22Rv1 (cell line): ENCODE measurements around the gene PGGT1B.

Experiments used
- CTCF ChIP-seq: fragments of 450-650 bp; IDR thresholded peaks from 2 replicates; pipeline ENCODE4 v1.5.1; 2017; ENCODE audit warnings: mild to moderate bottlenecking
- ZFX ChIP-seq: fragments of 450-650 bp; IDR thresholded peaks from 2 replicates; pipeline ENCODE4 v1.6.1; 2017; ENCODE audit warnings: antibody characterized with exemption, borderline replicate concordance

GRCh38 chr5:115209279-115209678 is 53.4 kb downstream of the PGGT1B start:
- TF ChIP-seq CTCF (no peak), ZFX (no peak)
